ENCODE data around the gene KRTAP1-4.

The KRTAP1-4 gene

GRCh38 chr17:41018541-41018940 lies 11.5 kb downstream of the KRTAP1-4 start:
- Mint-ChIP-seq H3K27ac (no peak overlapping the region), H3K27me3 (ENCODE audit: low read depth, poor library complexity) (no peaks in the 10 kb centered on the region), H3K4me3 (no peak overlapping the region), H3K36me3 (ENCODE audit: low read depth) (no peaks in the 10 kb centered on the region), H3K9me3 (peaks cover 5% of the 10 kb centered on the region), H3K4me1 (no peaks in the 10 kb centered on the region)
- DNase-seq = no peak
- no peak for TF ChIP-seq CTCF (IDR thresholded peaks at IDR 0.05)

GRCh38 chr17:41016578-41017215 lies 13.3 kb downstream of the KRTAP1-4 start:
- Mint-ChIP-seq H3K4me1 (no peaks in the 10 kb centered on the region), H3K9me3 (no peaks in the 10 kb centered on the region), H3K27me3 (ENCODE audit: low read depth, poor library complexity) (no peaks in the 10 kb centered on the region), H3K27ac (peak overlapping the region; percentile 37), H3K36me3 (ENCODE audit: low read depth) (no peaks in the 10 kb centered on the region), H3K4me3 (no peak overlapping the region)
- TF ChIP-seq CTCF (IDR thresholded peaks at IDR 0.05) = no peak
- no peak for DNase-seq

- H3K4me1 Mint-ChIP-seq = no peaks in the 10 kb centered on the region
- no peaks in the 10 kb centered on the region for H3K36me3 Mint-ChIP-seq (ENCODE audit: low read depth)
- no peaks in the 10 kb centered on the region for H3K27me3 Mint-ChIP-seq (ENCODE audit: low read depth, poor library complexity)
- no peak overlapping the region for H3K27ac Mint-ChIP-seq
- no peaks in the 10 kb centered on the region for H3K9me3 Mint-ChIP-seq
- TF ChIP-seq CTCF (IDR thresholded peaks at IDR 0.05) = no peak
- no peak for DNase-seq
- H3K4me3 Mint-ChIP-seq = no peak overlapping the region
These were observed 14.5 kb downstream of the KRTAP1-4 start for GRCh38 chr17:41015454-41015853.

- DNase-seq = no peak
- H3K36me3 Mint-ChIP-seq (ENCODE audit: low read depth) = no peaks in the 10 kb centered on the region
- H3K4me3 Mint-ChIP-seq = no peak overlapping the region
- H3K9me3 Mint-ChIP-seq = no peaks in the 10 kb centered on the region
- H3K4me1 Mint-ChIP-seq = no peaks in the 10 kb centered on the region
- no peak for TF ChIP-seq CTCF (IDR thresholded peaks at IDR 0.05)
- H3K27me3 Mint-ChIP-seq (ENCODE audit: low read depth, poor library complexity) = no peaks in the 10 kb centered on the region
- H3K27ac Mint-ChIP-seq = no peak overlapping the region
These were observed 16.4 kb downstream of the KRTAP1-4 start for GRCh38 chr17:41013606-41014005.

- no peaks in the 10 kb centered on the region for H3K27me3 Mint-ChIP-seq (ENCODE audit: low read depth, poor library complexity)
- H3K4me1 Mint-ChIP-seq = no peaks in the 10 kb centered on the region
- no peaks in the 10 kb centered on the region for H3K9me3 Mint-ChIP-seq
- H3K27ac Mint-ChIP-seq = no peak overlapping the region
- H3K4me3 Mint-ChIP-seq = no peak overlapping the region
- no peaks in the 10 kb centered on the region for H3K36me3 Mint-ChIP-seq (ENCODE audit: low read depth)
- no peak for DNase-seq
- no peak for TF ChIP-seq CTCF (IDR thresholded peaks at IDR 0.05)
These were observed 16.8 kb downstream of the KRTAP1-4 start for GRCh38 chr17:41013181-41013580.
